DND-41 (cell line): ENCODE results near the gene GLYATL2.

Source experiments
- ATAC-seq: fragments of 200-7000 bp; cut with Tn5 transposase; 3 replicates; pipeline ENCODE4 v1.9.1; 2021; ENCODE audit warnings: low read depth; ENCODE audit not compliant: insufficient read depth
- DNase-seq: peaks from one replicate; pipeline ENCODE4 v3.0.0-alpha.2; 2020
- H2AFZ ChIP-seq: 2 replicates; pipeline ENCODE4 v1.6.0; 2012; ENCODE audit warnings: low read depth, low read length
- H3K27ac ChIP-seq: 2 replicates; pipeline ENCODE4 v1.5.1; 2012; ENCODE audit warnings: low read length, inconsistent platforms
- H3K27me3 ChIP-seq: fragments of 200-600 bp; sonication (generic); 2 replicates; pipeline ENCODE4 v1.6.0; 2012; ENCODE audit warnings: low read length, mild to moderate bottlenecking, inconsistent platforms; ENCODE audit not compliant: insufficient read depth, poor library complexity
- H3K36me3 ChIP-seq: 2 replicates; pipeline ENCODE4 v1.5.1; 2012; ENCODE audit warnings: low read length, inconsistent platforms; ENCODE audit not compliant: insufficient read depth
- H3K4me1 ChIP-seq: 2 replicates; pipeline ENCODE4 v1.5.1; 2012; ENCODE audit warnings: mild to moderate bottlenecking, low read length; ENCODE audit not compliant: insufficient read depth
- H3K4me2 ChIP-seq: 2 replicates; pipeline ENCODE4 v1.6.0; 2012; ENCODE audit warnings: mild to moderate bottlenecking, moderate library complexity, low read length, inconsistent platforms; ENCODE audit not compliant: insufficient read depth
- H3K4me3 ChIP-seq, 2 experiments: fragments of 200-600 bp in 1 of 2; shearing (Covaris generic) in 1 of 2; 2 replicates each; pipeline ENCODE4 v1.5.1; 2012 to 2016; ENCODE audit warnings: inconsistent platforms in 2 of 2, low read length in 2 of 2, mild to moderate bottlenecking in 2 of 2, low read depth in 1 of 2, moderate library complexity in 1 of 2
- H3K79me2 ChIP-seq: 2 replicates; pipeline ENCODE4 v1.6.0; 2012; ENCODE audit warnings: low read length, inconsistent platforms; ENCODE audit not compliant: insufficient read depth
- H3K9ac ChIP-seq: 2 replicates; pipeline ENCODE4 v1.6.0; 2012; ENCODE audit warnings: low read depth, mild to moderate bottlenecking, inconsistent platforms, low read length, moderate library complexity
- H3K9me3 ChIP-seq: 2 replicates; pipeline ENCODE4 v1.5.1; 2012; ENCODE audit warnings: low read length, moderate library complexity, mild to moderate bottlenecking, inconsistent platforms; ENCODE audit not compliant: insufficient read depth, severe bottlenecking
- H4K20me1 ChIP-seq: 2 replicates; pipeline ENCODE4 v1.6.0; 2012; ENCODE audit warnings: low read length; ENCODE audit not compliant: insufficient read depth
- EZH2 ChIP-seq: IDR thresholded peaks from 3 replicates; pipeline ENCODE4 v1.6.1; 2012; ENCODE audit warnings: borderline replicate concordance, low read depth, mild to moderate bottlenecking, moderate library complexity, low read length, inconsistent platforms; ENCODE audit not compliant: severe bottlenecking
- TF ChIP-seq, protein P1 (sequence below): IDR thresholded peaks from 2 replicates; pipeline ENCODE4 v1.5.1; 2012; ENCODE audit warnings: borderline replicate concordance, low read length, moderate library complexity, mild to moderate bottlenecking; ENCODE audit not compliant: poor library complexity, severe bottlenecking; ENCODE audit errors: extremely low read depth

GLYATL2 gene

DNA sequence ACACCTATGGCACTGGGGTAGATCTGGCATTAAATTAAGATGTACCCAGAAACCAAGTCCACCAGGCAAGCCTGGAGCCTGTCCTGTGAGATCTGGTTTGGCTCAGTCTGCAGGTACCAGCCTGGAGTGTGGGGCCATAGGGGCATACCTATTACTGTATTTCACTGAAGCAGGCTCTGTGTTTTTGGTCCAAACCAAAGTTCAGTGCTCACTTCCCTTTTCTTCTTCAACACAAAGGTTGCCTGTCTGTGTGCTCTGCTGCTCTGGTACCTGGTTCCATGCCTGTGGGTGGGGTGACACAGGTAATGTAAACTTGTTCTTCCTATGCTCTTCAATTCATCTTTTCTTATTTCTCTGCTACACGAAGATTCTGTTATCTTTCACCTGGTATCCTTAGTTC lies 19.8 kb upstream of the GLYATL2 start:
- Histone ChIP-seq H2AFZ (no peak overlapping the region), H3K27ac (no peak overlapping the region), H3K9ac (no peak overlapping the region), H3K36me3 (no peaks in the 10 kb centered on the region), H3K4me2 (no peak overlapping the region), H3K27me3 (no peaks in the 10 kb centered on the region), H3K9me3 (no peaks in the 10 kb centered on the region), H3K4me1 (no peaks in the 10 kb centered on the region), H3K4me3 (no peak overlapping the region), H3K79me2 (no peaks in the 10 kb centered on the region), H4K20me1 (no peaks in the 10 kb centered on the region)
- no peak for TF ChIP-seq EZH2
- TF ChIP-seq, protein P1, sequence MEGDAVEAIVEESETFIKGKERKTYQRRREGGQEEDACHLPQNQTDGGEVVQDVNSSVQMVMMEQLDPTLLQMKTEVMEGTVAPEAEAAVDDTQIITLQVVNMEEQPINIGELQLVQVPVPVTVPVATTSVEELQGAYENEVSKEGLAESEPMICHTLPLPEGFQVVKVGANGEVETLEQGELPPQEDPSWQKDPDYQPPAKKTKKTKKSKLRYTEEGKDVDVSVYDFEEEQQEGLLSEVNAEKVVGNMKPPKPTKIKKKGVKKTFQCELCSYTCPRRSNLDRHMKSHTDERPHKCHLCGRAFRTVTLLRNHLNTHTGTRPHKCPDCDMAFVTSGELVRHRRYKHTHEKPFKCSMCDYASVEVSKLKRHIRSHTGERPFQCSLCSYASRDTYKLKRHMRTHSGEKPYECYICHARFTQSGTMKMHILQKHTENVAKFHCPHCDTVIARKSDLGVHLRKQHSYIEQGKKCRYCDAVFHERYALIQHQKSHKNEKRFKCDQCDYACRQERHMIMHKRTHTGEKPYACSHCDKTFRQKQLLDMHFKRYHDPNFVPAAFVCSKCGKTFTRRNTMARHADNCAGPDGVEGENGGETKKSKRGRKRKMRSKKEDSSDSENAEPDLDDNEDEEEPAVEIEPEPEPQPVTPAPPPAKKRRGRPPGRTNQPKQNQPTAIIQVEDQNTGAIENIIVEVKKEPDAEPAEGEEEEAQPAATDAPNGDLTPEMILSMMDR, result no peak
- ATAC-seq, result no peak
- no peak for DNase-seq

DNA sequence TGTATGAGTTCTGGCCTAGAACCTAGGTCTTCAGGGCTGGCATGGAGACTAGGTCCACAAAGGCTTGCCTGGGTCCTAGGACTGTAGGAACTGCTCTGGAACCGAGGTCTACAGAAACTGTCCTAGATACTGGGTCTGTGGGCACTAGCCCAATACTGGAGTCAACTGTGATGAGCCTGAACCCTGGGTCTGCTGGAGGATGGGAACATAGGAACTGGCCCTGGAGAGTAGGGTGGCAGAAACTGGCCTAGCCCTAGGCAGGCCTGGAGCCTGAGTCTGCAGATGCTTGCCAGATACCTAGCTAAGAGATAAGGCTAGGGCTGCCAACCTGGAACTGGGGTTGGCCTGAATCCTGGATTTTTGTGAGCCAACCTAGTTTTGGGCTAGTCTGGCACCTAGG lies 19.2 kb upstream of the GLYATL2 start:
- Histone ChIP-seq H3K4me3 (no peak overlapping the region), H3K4me2 (no peak overlapping the region), H3K79me2 (no peaks in the 10 kb centered on the region), H2AFZ (no peak overlapping the region), H3K27me3 (no peaks in the 10 kb centered on the region), H3K36me3 (no peaks in the 10 kb centered on the region), H3K27ac (no peak overlapping the region), H4K20me1 (no peaks in the 10 kb centered on the region), H3K4me1 (no peaks in the 10 kb centered on the region), H3K9me3 (no peaks in the 10 kb centered on the region), H3K9ac (no peak overlapping the region)
- DNase-seq (no peak), ATAC-seq (no peak)
- TF ChIP-seq, protein P1, result no peak
- TF ChIP-seq EZH2, result no peak

DNA sequence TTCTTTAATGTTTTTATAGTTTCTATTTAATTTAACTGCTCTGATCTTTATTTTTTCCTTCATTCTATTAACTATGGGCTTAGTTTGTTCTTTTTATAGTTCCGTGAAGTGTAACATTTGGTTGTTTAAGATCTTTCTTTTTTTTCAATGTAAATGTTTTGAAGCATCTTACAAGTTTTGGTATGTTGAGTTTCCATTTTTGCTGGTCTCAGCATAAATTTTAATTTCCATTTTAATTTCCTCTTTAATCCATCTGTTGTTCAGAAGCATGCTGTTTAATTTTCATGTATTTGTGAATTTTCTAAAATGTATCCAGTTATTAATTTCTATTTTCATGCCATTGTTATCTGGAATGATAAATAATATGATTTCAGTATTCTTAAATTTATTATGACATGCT lies 17.0 kb upstream of the GLYATL2 start:
- Histone ChIP-seq H3K36me3 (no peaks in the 10 kb centered on the region), H3K79me2 (no peaks in the 10 kb centered on the region), H3K9me3 (no peaks in the 10 kb centered on the region), H2AFZ (no peak overlapping the region), H3K27me3 (no peaks in the 10 kb centered on the region), H3K9ac (no peak overlapping the region), H3K4me1 (no peaks in the 10 kb centered on the region), H3K4me3 (no peak overlapping the region), H3K27ac (no peak overlapping the region), H3K4me2 (no peak overlapping the region), H4K20me1 (no peaks in the 10 kb centered on the region)
- ATAC-seq (no peak), DNase-seq (no peak)
- TF ChIP-seq EZH2, result no peak
- TF ChIP-seq, protein P1, result no peak

DNA sequence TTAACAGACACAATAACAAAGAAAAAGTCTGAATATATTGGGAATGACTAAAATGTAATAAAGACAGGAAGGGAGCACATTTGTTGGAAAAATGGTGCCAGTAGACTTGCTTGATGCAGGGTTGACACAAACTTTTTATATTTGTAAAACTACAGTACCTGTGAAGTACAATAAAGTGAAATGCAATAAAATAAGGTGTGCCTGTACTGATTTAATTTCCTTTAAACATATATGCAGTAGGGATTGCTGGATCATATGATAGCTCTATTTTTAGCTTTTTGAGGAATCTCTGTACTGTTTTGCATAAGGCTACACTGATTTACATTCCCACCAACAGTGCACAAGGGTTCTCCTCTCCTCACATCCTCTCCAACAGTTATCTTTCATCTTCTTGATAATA lies 12.3 kb upstream of the GLYATL2 start:
- no peak for TF ChIP-seq EZH2
- TF ChIP-seq, protein P1, result no peak
- H3K36me3 ChIP-seq, result no peaks in the 10 kb centered on the region
- no peaks in the 10 kb centered on the region for H3K9me3 ChIP-seq
- no peak overlapping the region for H3K27ac ChIP-seq
- H3K27me3 ChIP-seq, result no peaks in the 10 kb centered on the region
- no peaks in the 10 kb centered on the region for H4K20me1 ChIP-seq
- ATAC-seq (no peak), DNase-seq (no peak)
- H3K4me3 ChIP-seq, result no peak overlapping the region
- no peaks in the 10 kb centered on the region for H3K4me1 ChIP-seq
- H3K9ac ChIP-seq, result no peak overlapping the region
- H2AFZ ChIP-seq, result no peak overlapping the region
- H3K79me2 ChIP-seq, result no peaks in the 10 kb centered on the region
- H3K4me2 ChIP-seq, result no peak overlapping the region
